GM18858 (cell line): ENCODE measurements around the gene SIAE.

Experiments used
- ATAC-seq: cut with Tn5 transposase; IDR thresholded peaks from one replicate; pipeline ENCODE4 v1.9.1; 2021; ENCODE audit not compliant: unreplicated experiment

Gene SIAE

GRCh38 chr11:124673333-124674167 lies at the start of gene SIAE, which contains the start of gene SPA17:
Gene SIAE (minus strand): TSS chr11:124673739. CDS start chr11:124673708, 31 bp downstream.
Gene SPA17 (plus strand): TSS chr11:124673904. CDS start chr11:124675265, 1,361 bp downstream.
- ATAC-seq: peak; percentile 52

GRCh38 chr11:124722176-124722575 lies 48.6 kb upstream of the SIAE start:
- ATAC-seq: no peak

GRCh38 chr11:124719534-124719933 lies 46.0 kb upstream of the SIAE start:
- ATAC-seq: no peak

- no peak for ATAC-seq
Observed at GRCh38 chr11:124718801-124719200, 45.3 kb upstream of the SIAE start.

- ATAC-seq: no peak
Observed at GRCh38 chr11:124717786-124718651, 44.5 kb upstream of the SIAE start.

GRCh38 chr11:124717421-124717785 lies 43.9 kb upstream of the SIAE start:
- ATAC-seq: no peak

- no peak for ATAC-seq
Observed at GRCh38 chr11:124716591-124716990, 43.1 kb upstream of the SIAE start.

GRCh38 chr11:124712392-124712791 lies 38.9 kb upstream of the SIAE start:
- ATAC-seq: no peak

GRCh38 chr11:124707829-124708228 lies 34.3 kb upstream of the SIAE start:
- ATAC-seq: no peak

GRCh38 chr11:124700028-124700427 lies 26.5 kb upstream of the SIAE start:
- ATAC-seq: no peak

GRCh38 chr11:124699547-124699946 lies 26.0 kb upstream of the SIAE start:
- ATAC-seq: no peak

- no peak for ATAC-seq
Observed at GRCh38 chr11:124693142-124693541, 19.6 kb upstream of the SIAE start.

- ATAC-seq: no peak
Observed at GRCh38 chr11:124682443-124682842, 8.9 kb upstream of the SIAE start.

GRCh38 chr11:124681421-124681820 lies 7.9 kb upstream of the SIAE start:
- ATAC-seq: no peak

GRCh38 chr11:124678416-124678815 lies 4.9 kb upstream of the SIAE start:
- no peak for ATAC-seq

GRCh38 chr11:124676386-124676785 lies 2.8 kb upstream of the SIAE start:
- no peak for ATAC-seq

GRCh38 chr11:124674571-124674970 lies 1.0 kb upstream of the SIAE start:
- no peak for ATAC-seq

- no peak for ATAC-seq
Observed at GRCh38 chr11:124674168-124674517, 604 bp upstream of the SIAE start.

- ATAC-seq: no peak
Observed at GRCh38 chr11:124672536-124673215, 863 bp downstream of the SIAE start.

- no peak for ATAC-seq
Observed at GRCh38 chr11:124670732-124671131, 2.8 kb downstream of the SIAE start.

GRCh38 chr11:124669193-124669592 lies 4.3 kb downstream of the SIAE start:
- no peak for ATAC-seq
